ENCODE measurements around the gene LTBP3. TPM values are rescaled to one million over a fixed set of nuclear protein-coding genes. Genes with fewer than 3 reads are reported as not detected.

The LTBP3 gene
- total RNA-seq, 1 donor from 2014 or later, result 80.3 TPM

DNA sequence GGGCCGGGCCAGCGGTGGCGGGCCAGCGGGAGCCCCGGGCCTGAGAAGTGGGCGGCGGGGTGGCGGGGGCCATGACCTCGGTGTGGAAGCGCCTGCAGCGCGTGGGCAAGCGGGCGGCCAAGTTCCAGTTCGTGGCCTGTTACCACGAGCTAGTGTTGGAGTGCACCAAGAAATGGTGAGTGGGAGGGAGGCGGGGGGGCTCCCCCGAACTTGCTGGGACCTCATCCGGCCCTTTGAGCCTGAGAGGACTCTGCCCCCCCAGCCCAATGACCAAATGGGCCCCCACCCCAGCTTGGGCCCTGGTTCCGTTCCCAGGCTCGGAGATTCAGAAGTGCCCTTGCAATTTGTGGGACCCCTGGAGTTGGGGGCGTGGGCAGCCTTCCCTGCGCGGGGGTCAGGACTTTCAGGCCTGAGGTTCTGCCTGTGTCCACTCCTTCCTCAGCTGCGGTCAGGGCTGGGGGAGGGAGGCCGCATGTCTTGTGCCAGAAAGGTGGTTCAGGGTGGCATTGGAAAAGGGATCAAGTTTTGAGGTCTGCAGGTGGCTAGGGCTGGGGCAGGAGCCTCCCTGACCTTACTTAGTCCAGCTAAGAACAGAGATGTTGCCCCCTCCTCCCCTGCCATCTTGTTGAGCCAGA lies 18.2 kb upstream of the LTBP3 start:
- H3K27ac ChIP-seq (replicated peaks), result peak overlapping the region; percentile 97
- no peak for DNase-seq
- H3K9me3 ChIP-seq (replicated peaks), result no peaks in the 10 kb centered on the region
- no peaks in the 10 kb centered on the region for H3K27me3 ChIP-seq (ENCODE audit: low read depth)
- intact Hi-C loops (cut with micrococcal nuclease), result no loop called here
- TF ChIP-seq, protein P1, sequence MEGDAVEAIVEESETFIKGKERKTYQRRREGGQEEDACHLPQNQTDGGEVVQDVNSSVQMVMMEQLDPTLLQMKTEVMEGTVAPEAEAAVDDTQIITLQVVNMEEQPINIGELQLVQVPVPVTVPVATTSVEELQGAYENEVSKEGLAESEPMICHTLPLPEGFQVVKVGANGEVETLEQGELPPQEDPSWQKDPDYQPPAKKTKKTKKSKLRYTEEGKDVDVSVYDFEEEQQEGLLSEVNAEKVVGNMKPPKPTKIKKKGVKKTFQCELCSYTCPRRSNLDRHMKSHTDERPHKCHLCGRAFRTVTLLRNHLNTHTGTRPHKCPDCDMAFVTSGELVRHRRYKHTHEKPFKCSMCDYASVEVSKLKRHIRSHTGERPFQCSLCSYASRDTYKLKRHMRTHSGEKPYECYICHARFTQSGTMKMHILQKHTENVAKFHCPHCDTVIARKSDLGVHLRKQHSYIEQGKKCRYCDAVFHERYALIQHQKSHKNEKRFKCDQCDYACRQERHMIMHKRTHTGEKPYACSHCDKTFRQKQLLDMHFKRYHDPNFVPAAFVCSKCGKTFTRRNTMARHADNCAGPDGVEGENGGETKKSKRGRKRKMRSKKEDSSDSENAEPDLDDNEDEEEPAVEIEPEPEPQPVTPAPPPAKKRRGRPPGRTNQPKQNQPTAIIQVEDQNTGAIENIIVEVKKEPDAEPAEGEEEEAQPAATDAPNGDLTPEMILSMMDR (IDR thresholded peaks at IDR 0.05; ENCODE audit: borderline replicate concordance), result no peak
- peaks cover 30% of the 10 kb centered on the region for H3K36me3 ChIP-seq
- peaks cover 68% of the 10 kb centered on the region for H3K4me1 ChIP-seq
- H3K4me3 ChIP-seq, result peak overlapping the region; percentile 86

- peaks cover 74% of the 10 kb centered on the region for H3K4me1 ChIP-seq
- H3K27ac ChIP-seq (replicated peaks), result peak within 1 kb of the TSS; percentile 97
- TF ChIP-seq, protein P1 (IDR thresholded peaks at IDR 0.05; ENCODE audit: borderline replicate concordance), result no peak
- no peaks in the 10 kb centered on the region for H3K27me3 ChIP-seq (ENCODE audit: low read depth)
- H3K4me3 ChIP-seq, result peak within 1 kb of the TSS; percentile 86
- peak; percentile 81 for DNase-seq
- peaks cover 24% of the 10 kb centered on the region for H3K36me3 ChIP-seq
- intact Hi-C loops (cut with micrococcal nuclease), result no loop called here
- no peaks in the 10 kb centered on the region for H3K9me3 ChIP-seq (replicated peaks)
These were observed 17.5 kb upstream of the LTBP3 start, which contains the start of gene EHBP1L1 for GRCh38 chr11:65575568-65576231. TSS of gene EHBP1L1 (plus strand) at chr11:65576053. CDS start at chr11:65576303, 250 bp downstream.

- TF ChIP-seq, protein P1 (IDR thresholded peaks at IDR 0.05; ENCODE audit: borderline replicate concordance), result no peak
- peaks cover 80% of the 10 kb centered on the region for H3K4me1 ChIP-seq
- no peaks in the 10 kb centered on the region for H3K9me3 ChIP-seq (replicated peaks)
- H3K4me3 ChIP-seq, result peak overlapping the region; percentile 86
- intact Hi-C loops (cut with micrococcal nuclease), result no loop called here
- no peaks in the 10 kb centered on the region for H3K27me3 ChIP-seq (ENCODE audit: low read depth)
- DNase-seq, result no peak
- peak overlapping the region; percentile 97 for H3K27ac ChIP-seq (replicated peaks)
- peaks cover 16% of the 10 kb centered on the region for H3K36me3 ChIP-seq
These were observed 16.8 kb upstream of the LTBP3 start for GRCh38 chr11:65574811-65575567.

DNA sequence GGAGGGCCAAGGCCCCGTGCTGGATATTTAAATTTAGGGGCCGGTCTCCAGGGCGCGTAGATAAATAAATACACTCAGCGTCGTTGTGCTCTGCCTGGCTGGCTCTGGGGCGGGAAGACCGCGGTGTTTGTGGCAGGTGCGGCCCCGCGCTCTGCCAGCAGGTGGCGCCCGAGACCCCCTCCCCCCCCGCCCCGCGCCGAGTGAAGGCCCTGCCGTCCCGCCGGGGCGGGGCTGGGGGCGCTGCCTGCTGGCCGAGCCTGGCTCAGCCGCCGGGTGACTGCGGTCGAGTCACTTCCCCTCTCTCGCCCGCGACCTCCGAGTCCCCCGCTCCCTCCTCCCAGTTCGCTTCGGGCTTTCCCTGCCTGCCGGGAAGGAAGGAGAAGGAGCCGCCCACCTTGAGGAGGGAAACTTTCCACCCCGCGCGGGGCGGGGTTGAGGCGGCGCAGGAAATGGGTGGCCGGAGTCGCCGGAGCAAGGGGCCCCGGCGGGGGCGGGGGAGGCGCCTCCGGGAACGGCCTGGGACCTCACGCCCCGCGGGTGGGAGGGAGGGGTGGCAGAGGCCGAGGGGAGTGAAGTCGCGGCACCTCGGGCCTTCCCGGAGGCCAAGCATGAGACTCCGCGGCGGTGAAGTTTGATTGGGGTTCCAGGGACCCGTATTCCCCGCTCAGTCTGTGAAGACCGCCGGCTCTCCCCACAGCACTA lies 16.1 kb upstream of the LTBP3 start:
- Histone ChIP-seq H3K27me3 (ENCODE audit: low read depth) (no peaks in the 10 kb centered on the region), H3K4me1 (peaks cover 88% of the 10 kb centered on the region), H3K36me3 (peaks cover 9% of the 10 kb centered on the region), H3K9me3 (replicated peaks) (no peaks in the 10 kb centered on the region), H3K4me3 (peak overlapping the region; percentile 86), H3K27ac (replicated peaks) (peak overlapping the region; percentile 97)
- intact Hi-C loops (cut with micrococcal nuclease), result no loop called here
- DNase-seq, result peak; percentile 94
- TF ChIP-seq, protein P1 (IDR thresholded peaks at IDR 0.05; ENCODE audit: borderline replicate concordance), result peak; percentile 99
